ENCODE measurements around the gene MCM9. TPM values are rescaled to one million over a fixed set of nuclear protein-coding genes. Genes with fewer than 3 reads are reported as not detected.
"Not testable (repeated sequence)": the region's sequence is repeated elsewhere in the genome, so short reads cannot be mapped to it uniquely, and the experiment has no call there.

Gene MCM9
- total RNA-seq, 1 donor from 2014 or later = 15.6 TPM

DNA sequence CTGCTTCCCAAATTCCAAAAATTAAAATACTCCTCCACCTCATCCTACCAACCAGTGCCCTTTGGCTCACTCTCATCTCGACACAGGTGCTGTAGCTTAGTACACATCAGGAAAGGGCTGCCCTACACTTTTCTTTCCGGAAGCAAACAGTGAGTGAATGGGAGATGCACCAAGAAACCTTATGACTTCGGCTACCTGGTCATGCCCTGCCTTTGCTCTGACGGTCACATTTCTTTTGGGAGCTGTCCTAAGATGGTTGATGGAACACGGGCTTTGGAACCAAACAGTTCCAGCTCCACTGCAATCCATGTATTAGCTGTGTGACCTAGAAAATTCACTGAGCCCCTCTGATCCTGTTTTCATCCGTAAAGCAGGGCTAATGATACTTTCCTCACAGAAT, 133.7 kb downstream of the MCM9 start:
- Mint-ChIP-seq H3K4me1 (ENCODE audit: unreplicated experiment) (peaks cover 7% of the 10 kb centered on the region), H3K36me3 (ENCODE audit: unreplicated experiment) (no peaks in the 10 kb centered on the region), H3K27ac (ENCODE audit: unreplicated experiment) (no peak overlapping the region), H3K9me3 (ENCODE audit: unreplicated experiment) (no peaks in the 10 kb centered on the region), H3K4me3 (ENCODE audit: unreplicated experiment) (no peak overlapping the region), H3K27me3 (ENCODE audit: unreplicated experiment) (no peaks in the 10 kb centered on the region)
- TF ChIP-seq, protein P1, sequence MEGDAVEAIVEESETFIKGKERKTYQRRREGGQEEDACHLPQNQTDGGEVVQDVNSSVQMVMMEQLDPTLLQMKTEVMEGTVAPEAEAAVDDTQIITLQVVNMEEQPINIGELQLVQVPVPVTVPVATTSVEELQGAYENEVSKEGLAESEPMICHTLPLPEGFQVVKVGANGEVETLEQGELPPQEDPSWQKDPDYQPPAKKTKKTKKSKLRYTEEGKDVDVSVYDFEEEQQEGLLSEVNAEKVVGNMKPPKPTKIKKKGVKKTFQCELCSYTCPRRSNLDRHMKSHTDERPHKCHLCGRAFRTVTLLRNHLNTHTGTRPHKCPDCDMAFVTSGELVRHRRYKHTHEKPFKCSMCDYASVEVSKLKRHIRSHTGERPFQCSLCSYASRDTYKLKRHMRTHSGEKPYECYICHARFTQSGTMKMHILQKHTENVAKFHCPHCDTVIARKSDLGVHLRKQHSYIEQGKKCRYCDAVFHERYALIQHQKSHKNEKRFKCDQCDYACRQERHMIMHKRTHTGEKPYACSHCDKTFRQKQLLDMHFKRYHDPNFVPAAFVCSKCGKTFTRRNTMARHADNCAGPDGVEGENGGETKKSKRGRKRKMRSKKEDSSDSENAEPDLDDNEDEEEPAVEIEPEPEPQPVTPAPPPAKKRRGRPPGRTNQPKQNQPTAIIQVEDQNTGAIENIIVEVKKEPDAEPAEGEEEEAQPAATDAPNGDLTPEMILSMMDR (IDR thresholded peaks at IDR 0.05) = no peak
- DNase-seq (ENCODE audit: extremely low spot score, unreplicated experiment) = peak; percentile 10

DNA sequence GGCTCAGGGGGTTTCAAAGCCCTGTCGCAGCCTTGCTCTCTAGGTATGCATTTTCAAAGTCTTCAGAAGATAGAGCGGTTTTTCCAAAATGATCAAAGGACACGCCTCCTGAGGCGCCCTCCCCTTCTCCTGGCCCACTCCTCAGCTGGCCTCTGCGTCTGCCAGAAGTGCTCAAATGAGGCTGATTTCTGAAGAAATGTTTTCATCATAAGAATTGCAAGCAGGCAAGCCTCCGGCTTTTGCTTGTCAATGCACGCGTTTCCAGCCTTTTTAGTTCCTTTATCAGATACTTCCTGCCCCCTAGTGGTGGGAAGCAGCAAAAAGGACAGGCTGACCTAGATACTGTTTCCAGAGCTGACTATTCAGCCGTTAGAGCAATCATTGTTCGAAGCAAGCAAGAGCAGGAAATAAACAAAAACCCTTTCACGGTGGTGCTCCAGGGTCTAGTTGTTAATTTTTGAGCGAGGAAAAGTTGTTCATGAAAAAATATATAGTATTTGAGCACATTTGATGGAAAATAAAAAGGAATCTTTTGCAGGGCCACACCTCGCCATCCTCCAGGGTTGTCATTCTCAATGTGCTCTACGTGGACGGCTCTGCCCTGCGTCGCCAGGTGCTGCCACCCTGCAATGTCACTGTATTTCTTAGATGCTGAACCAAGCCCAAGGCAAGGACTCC, 134.4 kb downstream of the MCM9 start:
- peaks cover 7% of the 10 kb centered on the region for H3K4me1 Mint-ChIP-seq (ENCODE audit: unreplicated experiment)
- peak overlapping the region; percentile 44 for H3K4me3 Mint-ChIP-seq (ENCODE audit: unreplicated experiment)
- TF ChIP-seq, protein P1 (IDR thresholded peaks at IDR 0.05) = peak; percentile 91
- peak; percentile 90 for DNase-seq (ENCODE audit: extremely low spot score, unreplicated experiment)
- no peaks in the 10 kb centered on the region for H3K9me3 Mint-ChIP-seq (ENCODE audit: unreplicated experiment)
- H3K36me3 Mint-ChIP-seq (ENCODE audit: unreplicated experiment) = no peaks in the 10 kb centered on the region
- H3K27me3 Mint-ChIP-seq (ENCODE audit: unreplicated experiment) = no peaks in the 10 kb centered on the region
- H3K27ac Mint-ChIP-seq (ENCODE audit: unreplicated experiment) = no peak overlapping the region

DNA sequence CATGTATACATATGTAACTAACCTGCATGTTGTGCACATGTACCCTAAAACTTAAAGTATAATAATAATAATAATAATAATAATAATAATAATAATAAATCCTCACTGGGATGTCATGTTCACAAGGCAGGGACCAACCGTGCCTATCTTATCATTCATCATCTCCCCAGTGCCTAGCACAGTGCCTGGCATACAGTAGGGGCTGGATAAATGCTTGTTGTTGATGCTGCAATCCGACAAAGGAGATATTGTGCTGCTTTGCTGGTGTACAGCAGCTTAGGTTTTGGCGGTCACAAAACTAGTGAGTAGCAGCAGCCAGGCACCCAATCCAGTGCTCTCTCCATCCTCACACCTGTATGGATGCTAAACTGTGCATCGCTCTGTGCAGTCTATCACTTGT, 135.1 kb downstream of the MCM9 start:
- Mint-ChIP-seq H3K4me3 (ENCODE audit: unreplicated experiment) (no peak overlapping the region), H3K36me3 (ENCODE audit: unreplicated experiment) (no peaks in the 10 kb centered on the region), H3K4me1 (ENCODE audit: unreplicated experiment) (peaks cover 7% of the 10 kb centered on the region), H3K27ac (ENCODE audit: unreplicated experiment) (no peak overlapping the region), H3K27me3 (ENCODE audit: unreplicated experiment) (no peaks in the 10 kb centered on the region), H3K9me3 (ENCODE audit: unreplicated experiment) (no peaks in the 10 kb centered on the region)
- no peak for DNase-seq (ENCODE audit: extremely low spot score, unreplicated experiment)
- TF ChIP-seq, protein P1 (IDR thresholded peaks at IDR 0.05) = no peak

DNA sequence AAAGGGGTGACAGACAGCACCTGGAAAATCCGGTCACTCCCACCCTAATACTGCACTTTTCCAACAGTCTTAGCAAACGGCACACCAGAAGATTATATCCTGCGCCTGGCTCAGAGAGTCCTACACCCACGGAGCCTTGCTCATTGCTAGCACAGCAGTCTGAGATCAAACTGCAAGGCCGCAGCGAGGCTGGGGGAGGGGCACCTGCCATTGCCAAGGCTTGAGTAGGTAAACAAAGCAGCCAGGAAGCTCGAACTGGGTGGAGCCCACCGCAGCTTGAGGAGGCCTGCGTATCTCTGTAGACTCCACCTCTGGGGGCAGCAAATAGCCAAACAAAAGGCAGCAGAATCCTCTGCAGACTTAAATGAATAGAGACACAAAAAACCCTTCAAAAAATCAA, 138.4 kb downstream of the MCM9 start:
- not testable (repeated sequence) for H3K27ac Mint-ChIP-seq (ENCODE audit: unreplicated experiment); H3K4me1 Mint-ChIP-seq (ENCODE audit: unreplicated experiment); H3K9me3 Mint-ChIP-seq (ENCODE audit: unreplicated experiment)

DNA sequence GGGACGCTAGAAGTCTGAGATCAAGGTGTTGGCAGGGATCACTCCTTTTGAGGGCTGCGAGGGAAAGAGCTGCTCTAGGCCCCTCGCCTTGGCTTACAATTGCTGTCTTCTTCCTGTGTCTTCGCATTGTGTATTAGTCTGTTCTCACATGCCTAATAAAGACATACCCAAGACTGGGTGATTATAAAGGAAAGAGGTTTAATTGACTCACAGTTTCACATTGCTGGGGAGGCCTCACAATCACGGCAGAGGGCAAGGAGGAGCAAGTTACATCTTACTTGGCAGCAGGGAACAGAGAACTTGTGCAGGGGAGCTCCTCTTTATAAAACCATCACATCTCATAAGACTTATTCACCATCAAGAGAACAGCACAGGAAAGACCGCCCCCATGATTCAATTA, 143.5 kb downstream of the MCM9 start:
- peak; percentile 13 for DNase-seq (ENCODE audit: extremely low spot score, unreplicated experiment)
- TF ChIP-seq, protein P1 (IDR thresholded peaks at IDR 0.05) = no peak
- peaks cover 9% of the 10 kb centered on the region for H3K9me3 Mint-ChIP-seq (ENCODE audit: unreplicated experiment)
- H3K4me3 Mint-ChIP-seq (ENCODE audit: unreplicated experiment) = no peak overlapping the region
- H3K36me3 Mint-ChIP-seq (ENCODE audit: unreplicated experiment) = no peaks in the 10 kb centered on the region
- H3K27ac Mint-ChIP-seq (ENCODE audit: unreplicated experiment) = no peak overlapping the region
- no peaks in the 10 kb centered on the region for H3K4me1 Mint-ChIP-seq (ENCODE audit: unreplicated experiment)
- no peaks in the 10 kb centered on the region for H3K27me3 Mint-ChIP-seq (ENCODE audit: unreplicated experiment)

More for the DNA sequence above, 138.4 kb downstream of the MCM9 start:
- peak; percentile 73 for DNase-seq (ENCODE audit: extremely low spot score, unreplicated experiment)
- not testable (repeated sequence) for H3K36me3 Mint-ChIP-seq (ENCODE audit: unreplicated experiment); H3K4me3 Mint-ChIP-seq (ENCODE audit: unreplicated experiment); H3K27me3 Mint-ChIP-seq (ENCODE audit: unreplicated experiment)
